ELF-1 (cell line): ENCODE results near the gene DEK.
"Not testable (repeated sequence)": the region's sequence is repeated elsewhere in the genome, so short reads cannot be mapped to it uniquely, and the experiment has no call there.

Experiments
- DNase-seq: peaks from one replicate; pipeline ENCODE4 v3.0.0-alpha.2; 2016; ENCODE audit warnings: low read depth, low spot score

DEK gene

GRCh38 chr6:18264219-18264922, at the start of gene DEK:
DEK (minus strand) TSS chr6:18264530; CDS start chr6:18263987, 543 bp downstream.
- peak; percentile 74 for DNase-seq

GRCh38 chr6:18312368-18312767, 48.0 kb upstream of the DEK start:
- no peak for DNase-seq

GRCh38 chr6:18310010-18310409, 45.7 kb upstream of the DEK start:
- DNase-seq: not testable (repeated sequence)

GRCh38 chr6:18309046-18309445, 44.7 kb upstream of the DEK start:
- no peak for DNase-seq

GRCh38 chr6:18308070-18308735, 43.9 kb upstream of the DEK start:
- no peak for DNase-seq

- no peak for DNase-seq
These were observed 42.6 kb upstream of the DEK start for GRCh38 chr6:18306977-18307376.

GRCh38 chr6:18302561-18303439, 38.5 kb upstream of the DEK start:
- DNase-seq: peak; percentile 21

GRCh38 chr6:18293076-18293904, 29.0 kb upstream of the DEK start:
- DNase-seq: no peak

GRCh38 chr6:18289283-18289682, 25.0 kb upstream of the DEK start:
- no peak for DNase-seq

- DNase-seq: no peak
These were observed 19.9 kb upstream of the DEK start for GRCh38 chr6:18284261-18284660.

- DNase-seq: no peak
These were observed 17.2 kb upstream of the DEK start for GRCh38 chr6:18281564-18281963.

- no peak for DNase-seq
These were observed 15.8 kb upstream of the DEK start for GRCh38 chr6:18280084-18280483.

GRCh38 chr6:18279422-18279821, 15.1 kb upstream of the DEK start:
- no peak for DNase-seq

- peak; percentile 31 for DNase-seq
These were observed 13.1 kb upstream of the DEK start for GRCh38 chr6:18277237-18278006.

GRCh38 chr6:18276610-18277236, 12.4 kb upstream of the DEK start:
- DNase-seq: peak; percentile 85

- DNase-seq: no peak
These were observed 5.9 kb upstream of the DEK start for GRCh38 chr6:18270216-18270615.

- DNase-seq: no peak
These were observed 5.4 kb upstream of the DEK start for GRCh38 chr6:18269717-18270116.

- DNase-seq: no peak
These were observed 4.9 kb upstream of the DEK start for GRCh38 chr6:18269253-18269652.

- no peak for DNase-seq
These were observed 3.7 kb upstream of the DEK start for GRCh38 chr6:18268066-18268465.

GRCh38 chr6:18266523-18266912, 2.2 kb upstream of the DEK start:
- no peak for DNase-seq
